Activated T-cell treated with anti-CD3 and anti-CD28 coated beads, Interleukin-2, amount 50 U/mL, for 4 hours (primary cell): Measurements from ENCODE around the gene KCNK5. TPM values are rescaled to one million over a fixed set of nuclear protein-coding genes. Genes with fewer than 3 reads are reported as not detected.

ENCODE experiments used
- ATAC-seq, 2 donors: fragments of 200-7000 bp; cut with Tn5 transposase; one replicate each; pipeline ENCODE4 v1.10.0; 2021
- DNase-seq: peaks from one replicate; pipeline ENCODE4 v3.0.0-alpha.2; 2020
- H3K27me3 Mint-ChIP-seq: one replicate; pipeline ENCODE4 v1.8.0; 2021; ENCODE audit warnings: low read depth, mixed read lengths
- H3K36me3 Mint-ChIP-seq: one replicate; pipeline ENCODE4 v1.8.0; 2022; ENCODE audit warnings: mixed read lengths; ENCODE audit not compliant: insufficient read depth
- H3K4me1 Mint-ChIP-seq: one replicate; pipeline ENCODE4 v1.8.0; 2021; ENCODE audit warnings: low read depth, mixed read lengths
- H3K4me3 Mint-ChIP-seq: one replicate; pipeline ENCODE4 v1.8.0; 2021; ENCODE audit warnings: mild to moderate bottlenecking, moderate library complexity, mixed read lengths
- H3K9me3 Mint-ChIP-seq: one replicate; pipeline ENCODE4 v1.8.0; 2021; ENCODE audit warnings: mixed read lengths
- total RNA-seq, 3 donors: library from RNA; stranded (reverse); gene quantifications; one replicate each; pipeline ENCODE4 v1.2.1, GENCODE V29; 2021

KCNK5 gene
- total RNA-seq, 3 donors from 2014 or later = 21.3 to 22.9 (median 22.2) TPM

- H3K9me3 Mint-ChIP-seq = no peaks in the 10 kb centered on the region
- H3K4me1 Mint-ChIP-seq = peaks cover 7% of the 10 kb centered on the region
- ATAC-seq = no peak
These were observed 13.6 kb downstream of the KCNK5 start for GRCh38 chr6:39215640-39216158.

GRCh38 chr6:39214846-39215639 is 14.2 kb downstream of the KCNK5 start:
- ATAC-seq = no peak
- H3K36me3 Mint-ChIP-seq = peaks cover 1% of the 10 kb centered on the region
- peaks cover 7% of the 10 kb centered on the region for H3K4me1 Mint-ChIP-seq

More at GRCh38 chr6:39215640-39216158, 13.6 kb downstream of the KCNK5 start:
- H3K36me3 Mint-ChIP-seq = peaks cover 5% of the 10 kb centered on the region
- H3K27me3 Mint-ChIP-seq = no peaks in the 10 kb centered on the region
- no peak overlapping the region for H3K4me3 Mint-ChIP-seq
- no peak for DNase-seq

GRCh38 chr6:39214120-39214813 is 15.0 kb downstream of the KCNK5 start:
- Mint-ChIP-seq H3K27me3 (no peaks in the 10 kb centered on the region), H3K4me1 (peaks cover 7% of the 10 kb centered on the region), H3K36me3 (no peaks in the 10 kb centered on the region), H3K4me3 (no peak overlapping the region), H3K9me3 (no peaks in the 10 kb centered on the region)
- DNase-seq (no peak), ATAC-seq (no peak)

More at GRCh38 chr6:39214846-39215639, 14.2 kb downstream of the KCNK5 start:
- Mint-ChIP-seq H3K4me3 (no peak overlapping the region), H3K9me3 (no peaks in the 10 kb centered on the region), H3K27me3 (no peaks in the 10 kb centered on the region)
- no peak for DNase-seq

- Mint-ChIP-seq H3K9me3 (no peaks in the 10 kb centered on the region), H3K4me1 (peaks cover 2% of the 10 kb centered on the region), H3K4me3 (no peak overlapping the region), H3K27me3 (no peaks in the 10 kb centered on the region), H3K36me3 (no peaks in the 10 kb centered on the region)
- DNase-seq (no peak), ATAC-seq (no peak)
These were observed 15.9 kb downstream of the KCNK5 start for GRCh38 chr6:39213195-39213920.

GRCh38 chr6:39211183-39211582 is 18.1 kb downstream of the KCNK5 start:
- H3K4me1 Mint-ChIP-seq = peaks cover 2% of the 10 kb centered on the region
- H3K4me3 Mint-ChIP-seq = no peak overlapping the region
- no peaks in the 10 kb centered on the region for H3K9me3 Mint-ChIP-seq
- peaks cover 3% of the 10 kb centered on the region for H3K36me3 Mint-ChIP-seq
- DNase-seq = no peak
- H3K27me3 Mint-ChIP-seq = no peaks in the 10 kb centered on the region
- no peak for ATAC-seq

- Mint-ChIP-seq H3K36me3 (peaks cover 3% of the 10 kb centered on the region), H3K9me3 (no peaks in the 10 kb centered on the region), H3K27me3 (no peaks in the 10 kb centered on the region), H3K4me1 (peaks cover 2% of the 10 kb centered on the region), H3K4me3 (no peak overlapping the region)
- no peak for DNase-seq
- no peak for ATAC-seq
These were observed 18.8 kb downstream of the KCNK5 start for GRCh38 chr6:39210450-39210849.

- ATAC-seq (no peak), DNase-seq (no peak)
- peaks cover 3% of the 10 kb centered on the region for H3K36me3 Mint-ChIP-seq
- H3K4me1 Mint-ChIP-seq = no peaks in the 10 kb centered on the region
- no peaks in the 10 kb centered on the region for H3K27me3 Mint-ChIP-seq
- H3K4me3 Mint-ChIP-seq = no peak overlapping the region
- no peaks in the 10 kb centered on the region for H3K9me3 Mint-ChIP-seq
These were observed 19.4 kb downstream of the KCNK5 start for GRCh38 chr6:39209911-39210310.

GRCh38 chr6:39209360-39209811 is 19.9 kb downstream of the KCNK5 start:
- H3K4me1 Mint-ChIP-seq = no peaks in the 10 kb centered on the region
- H3K36me3 Mint-ChIP-seq = peaks cover 3% of the 10 kb centered on the region
- no peak overlapping the region for H3K4me3 Mint-ChIP-seq
- H3K9me3 Mint-ChIP-seq = no peaks in the 10 kb centered on the region
- DNase-seq (no peak), ATAC-seq (no peak)
- no peaks in the 10 kb centered on the region for H3K27me3 Mint-ChIP-seq

- no peak for DNase-seq
- ATAC-seq = no peak
- peaks cover 3% of the 10 kb centered on the region for H3K36me3 Mint-ChIP-seq
- H3K4me3 Mint-ChIP-seq = no peak overlapping the region
- H3K9me3 Mint-ChIP-seq = no peaks in the 10 kb centered on the region
- H3K27me3 Mint-ChIP-seq = no peaks in the 10 kb centered on the region
- no peaks in the 10 kb centered on the region for H3K4me1 Mint-ChIP-seq
These were observed 21.0 kb downstream of the KCNK5 start for GRCh38 chr6:39208223-39208739.

GRCh38 chr6:39207416-39208222 is 21.7 kb downstream of the KCNK5 start:
- DNase-seq = no peak
- no peak for ATAC-seq
- no peak overlapping the region for H3K4me3 Mint-ChIP-seq
- no peaks in the 10 kb centered on the region for H3K4me1 Mint-ChIP-seq
- peaks cover 3% of the 10 kb centered on the region for H3K36me3 Mint-ChIP-seq
- no peaks in the 10 kb centered on the region for H3K27me3 Mint-ChIP-seq
- no peaks in the 10 kb centered on the region for H3K9me3 Mint-ChIP-seq

- Mint-ChIP-seq H3K27me3 (no peaks in the 10 kb centered on the region), H3K4me1 (no peaks in the 10 kb centered on the region), H3K9me3 (no peaks in the 10 kb centered on the region), H3K36me3 (peaks cover 3% of the 10 kb centered on the region), H3K4me3 (no peak overlapping the region)
- no peak for DNase-seq
- no peak for ATAC-seq
These were observed 23.0 kb downstream of the KCNK5 start for GRCh38 chr6:39206250-39206721.

GRCh38 chr6:39204646-39205244 is 24.5 kb downstream of the KCNK5 start:
- ATAC-seq (no peak), DNase-seq (no peak)
- H3K9me3 Mint-ChIP-seq = no peaks in the 10 kb centered on the region
- H3K27me3 Mint-ChIP-seq = no peaks in the 10 kb centered on the region
- peaks cover 3% of the 10 kb centered on the region for H3K36me3 Mint-ChIP-seq
- H3K4me3 Mint-ChIP-seq = no peak overlapping the region
- no peaks in the 10 kb centered on the region for H3K4me1 Mint-ChIP-seq

- no peak for ATAC-seq
- DNase-seq = no peak
- no peaks in the 10 kb centered on the region for H3K9me3 Mint-ChIP-seq
- peaks cover 3% of the 10 kb centered on the region for H3K36me3 Mint-ChIP-seq
- H3K4me1 Mint-ChIP-seq = no peaks in the 10 kb centered on the region
- H3K27me3 Mint-ChIP-seq = no peaks in the 10 kb centered on the region
- H3K4me3 Mint-ChIP-seq = no peak overlapping the region
These were observed 25.1 kb downstream of the KCNK5 start for GRCh38 chr6:39204160-39204495.
